Transverse colon (tissue), 4 donors: Measurements from ENCODE around the gene ABCB10. TPM values are rescaled to one million over a fixed set of nuclear protein-coding genes. Genes with fewer than 3 reads are reported as not detected.

ENCODE experiments used
- DNase-seq: peaks from one replicate; pipeline ENCODE4 v3.0.0-alpha.2; 2019
- H3K27ac ChIP-seq, 4 donors: fragments of 200-600 bp; sonication (generic); 2 replicates each; pipeline ENCODE4 v1.5.1; 2016 to 2018; ENCODE audit warnings: inconsistent platforms in 4 of 4
- H3K27me3 ChIP-seq: fragments of 200-600 bp; sonication (generic); 2 replicates; pipeline ENCODE4 v1.5.1; 2017; ENCODE audit warnings: inconsistent platforms
- H3K36me3 ChIP-seq, 4 donors: fragments of 200-600 bp; sonication (generic); 2 replicates each; pipeline ENCODE4 v1.5.1; 2017 to 2019; ENCODE audit warnings: inconsistent platforms in 4 of 4
- H3K4me1 ChIP-seq, 4 donors: fragments of 200-600 bp; sonication (generic); 2 replicates each; pipeline ENCODE4 v1.5.1; 2017 to 2020; ENCODE audit warnings: inconsistent platforms in 4 of 4
- H3K4me3 ChIP-seq, 4 donors: fragments of 200-600 bp; sonication (generic); 1 replicate in 1 of 4; 2 replicates in 3 of 4; pipeline versions ENCODE4 v1.5.1 to v1.6.1; 2017 to 2019; ENCODE audit warnings: inconsistent platforms in 4 of 4
- H3K9me3 ChIP-seq, 2 donors: fragments of 200-600 bp; sonication (generic); 2 replicates each; pipeline ENCODE4 v1.5.1; 2017 to 2019; ENCODE audit warnings: inconsistent platforms in 2 of 2
- CTCF ChIP-seq, 5 experiments: fragments of 200-600 bp in 3 of 5; fragments of 450-650 bp in 2 of 5; sonication (generic) in 3 of 5; IDR thresholded peaks; 1 replicate in 2 of 5; 2 replicates in 3 of 5; pipeline ENCODE4 v1.5.1; 2016 to 2017; ENCODE audit warnings: antibody characterized with exemption in 5 of 5, inconsistent platforms in 3 of 5, mild to moderate bottlenecking in 2 of 5, moderate library complexity in 1 of 5
- EP300 ChIP-seq: sonication (generic); formaldehyde crosslinking; IDR thresholded peaks from one replicate; pipeline ENCODE4 v1.6.1; 2017; ENCODE audit warnings: antibody characterized with exemption, low read depth
- POLR2A ChIP-seq: fragments of 450-650 bp; IDR thresholded peaks from one replicate; pipeline ENCODE4 v1.6.1; 2016; ENCODE audit warnings: antibody characterized with exemption, mild to moderate bottlenecking, moderate library complexity
- POLR2AphosphoS5 ChIP-seq, 3 donors: sonication (generic); formaldehyde crosslinking; IDR thresholded peaks; one replicate each; pipeline ENCODE4 v1.6.1; 2016; ENCODE audit warnings: antibody characterized with exemption in 3 of 3
- WGBS, 2 donors: methylation state at CpG; one replicate each; pipeline ENCODE4 v1.1.5; 2018; ENCODE audit warnings: low coverage in 1 of 2; 5-methylcytosine and 5-hydroxymethylcytosine counted together
- in situ Hi-C, 4 donors: fragments of 200-750 bp; cut with MboI; loops; one replicate each; pipeline versions ENCODE4 v1.15.0 to v1.15.1; 2017; ENCODE audit warnings: low sequenced_read_pairs in 3 of 4, low pct_ligation_motif_present in 1 of 4, low pct_unique_long_range_greater_than_20kb in 1 of 4
- intact Hi-C: fragments of 100-400 bp; cut with DNase I; formaldehyde crosslinking; loops from one replicate; pipeline ENCODE4 v1.15.1; 2023; ENCODE audit warnings: low total_unique reads
- total RNA-seq, 4 donors: library from RNA; depleted of rRNA; stranded (reverse); fragments of >200 nt; gene quantifications; one replicate each; pipeline ENCODE4 v1.1.0, GENCODE V29; 2016

Gene ABCB10
- total RNA-seq, 4 donors from 2014 or later: 4.5 to 22.5 (median 18.9) TPM

- in situ Hi-C loops (no loop called here), intact Hi-C loops (loop anchor here (5.0 kb wide), 1 partner anchor 69 kb away; the partner anchor contains the start of genes TAF5L and URB2)
Observed at GRCh38 chr1:229557913-229558414, 543 bp downstream of the ABCB10 start.

GRCh38 chr1:229557200-229557850 lies 1.2 kb downstream of the ABCB10 start:
- H3K9me3 ChIP-seq: no peaks in the 10 kb centered on the region
- DNase-seq: no peak
- 12 to 20% methylated on average over 4 to 5 of the region's 5 CpGs for WGBS, 2 donors
- TF ChIP-seq POLR2AphosphoS5 (IDR thresholded peaks at IDR 0.05) (no peak), CTCF (IDR thresholded peaks at IDR 0.05) (no peak), EP300 (no peak), POLR2A (no peak)
- H3K36me3 ChIP-seq: no peaks in the 10 kb centered on the region
- no peaks in the 10 kb centered on the region for H3K27me3 ChIP-seq
- H3K4me3 ChIP-seq: peak overlapping the region; percentile 71 to 96 (median 86)
- intact Hi-C loops (loop anchor here (5.0 kb wide), 1 partner anchor 70 kb away; the partner anchor contains the start of genes TAF5L and URB2), in situ Hi-C loops (no loop called here)
- H3K4me1 ChIP-seq: peaks cover 10 to 28% (median 21%) of the 10 kb centered on the region in 4 donors
- H3K27ac ChIP-seq: peak overlapping the region; percentile 93 to 99 (median 98)

More at GRCh38 chr1:229557913-229558414, 543 bp downstream of the ABCB10 start:
- Histone ChIP-seq H3K27me3 (no peaks in the 10 kb centered on the region), H3K4me3 (peak overlapping the region; percentile 71 to 96 (median 86)), H3K27ac (peak overlapping the region; percentile 93 to 99 (median 98)), H3K36me3 (no peaks in the 10 kb centered on the region), H3K4me1 (peaks cover 10 to 31% (median 21%) of the 10 kb centered on the region in 4 donors), H3K9me3 (no peaks in the 10 kb centered on the region)
- TF ChIP-seq POLR2A: peak; percentile 20
- TF ChIP-seq POLR2AphosphoS5 (IDR thresholded peaks at IDR 0.05): no peak
- 0% methylated on average over 18 of the region's 59 CpGs; no CpG with 5 or more reads in 1 of the 2 donors for WGBS, 2 donors
- peak; percentile 54 for DNase-seq

DNA sequence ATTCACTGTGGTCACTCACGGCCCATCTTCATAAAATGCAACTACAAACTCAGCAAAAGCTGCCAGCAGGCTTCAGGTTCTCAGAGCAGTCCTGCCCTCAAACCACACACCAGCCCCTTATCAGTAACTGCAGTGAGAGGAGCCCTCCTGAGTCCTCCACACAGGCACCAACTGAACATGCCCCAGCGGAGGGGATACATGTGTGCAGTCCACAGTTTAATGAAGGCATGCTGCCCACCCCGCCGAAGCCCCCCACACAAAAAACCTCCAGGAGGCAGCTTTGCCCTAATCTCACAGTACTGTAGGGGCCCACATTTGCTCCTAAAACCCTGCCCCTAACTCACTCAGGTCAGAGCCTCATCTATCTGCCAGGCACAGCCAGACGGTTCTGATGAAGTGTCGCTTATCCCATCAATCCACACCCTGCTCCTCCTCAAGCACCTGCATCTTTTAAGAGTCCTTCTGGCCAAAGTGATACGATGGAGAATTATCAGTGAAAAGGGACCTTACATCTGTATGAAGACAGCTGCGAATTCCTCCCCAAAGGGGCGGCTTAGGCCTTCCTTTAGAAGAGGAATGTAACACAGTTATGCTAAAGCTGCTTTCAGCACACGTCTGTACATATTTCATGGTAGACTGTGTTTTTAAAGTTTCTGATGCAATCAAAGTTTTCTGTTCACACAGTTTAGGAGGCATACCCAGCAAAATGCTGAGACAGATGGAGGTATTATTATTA lies 3.5 kb downstream of the ABCB10 start:
- H3K9me3 ChIP-seq: no peaks in the 10 kb centered on the region
- H3K27ac ChIP-seq: no peak overlapping the region
- peaks cover 10 to 27% (median 21%) of the 10 kb centered on the region in 4 donors for H3K4me1 ChIP-seq
- H3K4me3 ChIP-seq: no peak overlapping the region
- H3K36me3 ChIP-seq: no peaks in the 10 kb centered on the region
- TF ChIP-seq EP300: no peak
- TF ChIP-seq CTCF (IDR thresholded peaks at IDR 0.05): no peak
- TF ChIP-seq POLR2AphosphoS5 (IDR thresholded peaks at IDR 0.05): no peak
- TF ChIP-seq POLR2A: no peak
- in situ Hi-C loops (no loop called here), intact Hi-C loops (loop anchor here (5.0 kb wide), 1 partner anchor 72 kb away; the partner anchor contains the start of genes TAF5L and URB2)
- WGBS, 2 donors: 89 to 100% methylated on average over 2 to 10 of the region's 10 CpGs
- no peak for DNase-seq
- H3K27me3 ChIP-seq: no peaks in the 10 kb centered on the region

GRCh38 chr1:229553621-229554130 lies 4.8 kb downstream of the ABCB10 start:
- TF ChIP-seq CTCF (IDR thresholded peaks at IDR 0.05) (no peak), POLR2AphosphoS5 (IDR thresholded peaks at IDR 0.05) (no peak)
- DNase-seq: no peak
- intact Hi-C loops: no loop called here
- Histone ChIP-seq H3K4me1 (peaks cover 8 to 23% (median 17%) of the 10 kb centered on the region in 4 donors), H3K9me3 (no peaks in the 10 kb centered on the region), H3K4me3 (no peak overlapping the region), H3K27ac (no peak overlapping the region), H3K27me3 (no peaks in the 10 kb centered on the region), H3K36me3 (no peaks in the 10 kb centered on the region)
- 91 to 93% methylated on average over 6 to 7 of the region's 7 CpGs for WGBS, 2 donors
- in situ Hi-C loops: no loop called here
